Measurements from ENCODE around the gene WDR4.
"Not testable (repeated sequence)": the region's sequence is repeated elsewhere in the genome, so short reads cannot be mapped to it uniquely, and the experiment has no call there.

The WDR4 gene

DNA sequence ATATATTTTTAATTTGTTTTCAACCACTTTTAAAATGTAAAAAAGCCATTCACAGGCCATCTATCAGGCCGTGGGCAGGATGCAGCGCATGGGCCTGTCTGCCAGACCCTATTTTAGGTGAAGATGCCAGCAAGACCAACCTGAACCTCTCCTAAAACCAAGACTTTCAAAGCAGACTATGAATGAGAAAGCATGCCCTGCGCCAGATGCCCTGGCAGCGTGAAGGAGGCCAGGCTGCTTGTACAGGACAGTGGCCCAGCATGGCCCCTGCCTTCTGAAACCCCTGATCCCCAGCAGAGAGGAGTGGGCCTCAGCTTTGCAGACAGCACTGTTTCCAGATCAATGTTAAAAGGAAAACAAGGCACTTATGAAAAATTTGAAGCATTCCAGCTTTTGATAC is 31.6 kb downstream of the WDR4 start:
- DNase-seq (ENCODE audit: low read depth, low spot score), result no peak
- H3K9ac ChIP-seq (ENCODE audit: insufficient read length, low read depth), result no peak overlapping the region
- H3K4me3 ChIP-seq (ENCODE audit: insufficient read length, low read depth), result no peak overlapping the region
- H3K36me3 ChIP-seq (ENCODE audit: insufficient read depth, insufficient read length, low read length), result peaks cover 93% of the 10 kb centered on the region
- H3K27me3 ChIP-seq (ENCODE audit: insufficient read depth, insufficient read length), result no peaks in the 10 kb centered on the region
- peaks cover 6% of the 10 kb centered on the region for H3K4me1 ChIP-seq (ENCODE audit: insufficient read depth, insufficient read length)
- TF ChIP-seq ZNF274 (IDR thresholded peaks at IDR 0.05; ENCODE audit: low read depth, low read length) (no peak), YY1 (IDR thresholded peaks at IDR 0.05; ENCODE audit: insufficient read depth, insufficient read length) (no peak), SUZ12 (IDR thresholded peaks at IDR 0.05; ENCODE audit: extremely low read depth, insufficient read depth, insufficient read length) (no peak)
- H3K9me3 ChIP-seq (ENCODE audit: insufficient read depth, low read length), result no peaks in the 10 kb centered on the region

DNA sequence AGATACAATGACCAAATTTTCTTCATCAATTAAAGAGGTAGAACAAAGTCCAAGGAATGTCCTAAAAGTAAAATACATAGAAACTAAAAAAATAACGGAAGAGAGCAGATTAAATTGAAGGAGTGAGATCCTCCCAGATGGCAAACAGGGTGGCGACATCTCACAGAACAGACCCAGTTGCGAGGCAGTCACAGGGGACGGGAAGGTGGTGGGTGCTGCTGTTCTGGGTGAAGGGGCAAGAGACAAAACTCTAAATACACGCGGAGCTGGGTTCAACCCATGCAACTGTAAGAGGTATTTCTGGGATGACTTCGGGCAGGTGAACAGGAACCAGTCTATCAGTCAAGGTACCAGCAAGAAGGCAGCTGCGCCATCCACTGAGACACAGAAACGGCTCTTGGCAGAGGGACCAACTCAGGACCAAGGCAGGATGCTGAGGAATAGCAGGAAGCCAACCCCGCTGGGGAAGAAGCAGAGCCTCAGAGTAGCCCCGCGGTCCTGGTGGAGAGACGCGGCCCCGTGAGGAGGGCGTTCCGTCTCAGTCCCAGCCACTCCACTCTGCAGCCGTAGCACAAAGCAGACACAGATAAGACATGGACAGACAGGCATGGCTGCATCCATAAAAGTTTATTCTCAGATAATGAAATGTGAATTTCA is 32.2 kb downstream of the WDR4 start:
- DNase-seq (ENCODE audit: low read depth, low spot score), result no peak
- H3K9me3 ChIP-seq (ENCODE audit: insufficient read depth, low read length), result no peaks in the 10 kb centered on the region
- H3K27me3 ChIP-seq (ENCODE audit: insufficient read depth, insufficient read length), result no peaks in the 10 kb centered on the region
- TF ChIP-seq YY1 (IDR thresholded peaks at IDR 0.05; ENCODE audit: insufficient read depth, insufficient read length), result no peak
- no peak for TF ChIP-seq ZNF274 (IDR thresholded peaks at IDR 0.05; ENCODE audit: low read depth, low read length)
- TF ChIP-seq SUZ12 (IDR thresholded peaks at IDR 0.05; ENCODE audit: extremely low read depth, insufficient read depth, insufficient read length), result no peak
- H3K9ac ChIP-seq (ENCODE audit: insufficient read length, low read depth), result no peak overlapping the region
- H3K4me1 ChIP-seq (ENCODE audit: insufficient read depth, insufficient read length), result peaks cover 6% of the 10 kb centered on the region
- H3K4me3 ChIP-seq (ENCODE audit: insufficient read length, low read depth), result no peak overlapping the region
- H3K36me3 ChIP-seq (ENCODE audit: insufficient read depth, insufficient read length, low read length), result peaks cover 93% of the 10 kb centered on the region

DNA sequence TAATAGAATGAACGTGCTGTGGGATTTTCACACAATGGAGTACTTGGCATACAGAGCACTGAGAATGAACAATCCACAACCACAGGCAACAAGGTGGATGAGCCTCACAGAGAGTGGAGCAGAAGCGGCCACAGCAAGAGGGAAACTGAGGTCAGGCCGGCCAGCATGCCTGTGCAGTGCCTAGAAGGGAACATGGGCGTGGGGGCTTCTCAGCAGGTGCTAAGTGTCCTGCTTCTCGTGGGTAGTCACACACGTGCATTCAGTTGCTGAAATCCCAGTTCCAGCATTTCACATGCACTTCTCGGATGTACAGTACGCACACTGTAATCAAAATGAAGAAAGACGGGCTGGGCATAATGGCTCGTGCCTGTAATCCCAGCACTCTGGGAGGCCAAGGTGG is 33.1 kb downstream of the WDR4 start:
- no peak for TF ChIP-seq YY1 (IDR thresholded peaks at IDR 0.05; ENCODE audit: insufficient read depth, insufficient read length)
- no peak for TF ChIP-seq ZNF274 (IDR thresholded peaks at IDR 0.05; ENCODE audit: low read depth, low read length)
- TF ChIP-seq SUZ12 (IDR thresholded peaks at IDR 0.05; ENCODE audit: extremely low read depth, insufficient read depth, insufficient read length), result no peak
- DNase-seq (ENCODE audit: low read depth, low spot score), result no peak
- H3K4me1 ChIP-seq (ENCODE audit: insufficient read depth, insufficient read length), result peaks cover 6% of the 10 kb centered on the region
- no peaks in the 10 kb centered on the region for H3K9me3 ChIP-seq (ENCODE audit: insufficient read depth, low read length)
- no peak overlapping the region for H3K4me3 ChIP-seq (ENCODE audit: insufficient read length, low read depth)
- peaks cover 93% of the 10 kb centered on the region for H3K36me3 ChIP-seq (ENCODE audit: insufficient read depth, insufficient read length, low read length)
- H3K9ac ChIP-seq (ENCODE audit: insufficient read length, low read depth), result no peak overlapping the region
- no peaks in the 10 kb centered on the region for H3K27me3 ChIP-seq (ENCODE audit: insufficient read depth, insufficient read length)

GRCh38 chr21:42845296-42845965 is 33.9 kb downstream of the WDR4 start:
- Histone ChIP-seq H3K9ac (ENCODE audit: insufficient read length, low read depth) (no peak overlapping the region), H3K4me3 (ENCODE audit: insufficient read length, low read depth) (no peak overlapping the region), H3K27me3 (ENCODE audit: insufficient read depth, insufficient read length) (no peaks in the 10 kb centered on the region), H3K9me3 (ENCODE audit: insufficient read depth, low read length) (no peaks in the 10 kb centered on the region), H3K36me3 (ENCODE audit: insufficient read depth, insufficient read length, low read length) (peaks cover 93% of the 10 kb centered on the region), H3K4me1 (ENCODE audit: insufficient read depth, insufficient read length) (peaks cover 6% of the 10 kb centered on the region)
- TF ChIP-seq YY1 (IDR thresholded peaks at IDR 0.05; ENCODE audit: insufficient read depth, insufficient read length), result no peak
- no peak for TF ChIP-seq ZNF274 (IDR thresholded peaks at IDR 0.05; ENCODE audit: low read depth, low read length)
- no peak for TF ChIP-seq SUZ12 (IDR thresholded peaks at IDR 0.05; ENCODE audit: extremely low read depth, insufficient read depth, insufficient read length)
- DNase-seq (ENCODE audit: low read depth, low spot score), result no peak

GRCh38 chr21:42844411-42845113 is 34.8 kb downstream of the WDR4 start:
- no peak overlapping the region for H3K9ac ChIP-seq (ENCODE audit: insufficient read length, low read depth)
- TF ChIP-seq SUZ12 (IDR thresholded peaks at IDR 0.05; ENCODE audit: extremely low read depth, insufficient read depth, insufficient read length) (no peak), ZNF274 (IDR thresholded peaks at IDR 0.05; ENCODE audit: low read depth, low read length) (no peak), YY1 (IDR thresholded peaks at IDR 0.05; ENCODE audit: insufficient read depth, insufficient read length) (no peak)
- peaks cover 93% of the 10 kb centered on the region for H3K36me3 ChIP-seq (ENCODE audit: insufficient read depth, insufficient read length, low read length)
- H3K27me3 ChIP-seq (ENCODE audit: insufficient read depth, insufficient read length), result no peaks in the 10 kb centered on the region
- no peak overlapping the region for H3K4me3 ChIP-seq (ENCODE audit: insufficient read length, low read depth)
- no peak for DNase-seq (ENCODE audit: low read depth, low spot score)
- H3K9me3 ChIP-seq (ENCODE audit: insufficient read depth, low read length), result no peaks in the 10 kb centered on the region
- peaks cover 6% of the 10 kb centered on the region for H3K4me1 ChIP-seq (ENCODE audit: insufficient read depth, insufficient read length)

- H3K4me1 ChIP-seq (ENCODE audit: insufficient read depth, insufficient read length), result peaks cover 9% of the 10 kb centered on the region
- H3K36me3 ChIP-seq (ENCODE audit: insufficient read depth, insufficient read length, low read length), result peaks cover 96% of the 10 kb centered on the region
- H3K4me3 ChIP-seq (ENCODE audit: insufficient read length, low read depth), result no peak overlapping the region
- TF ChIP-seq ZNF274 (IDR thresholded peaks at IDR 0.05; ENCODE audit: low read depth, low read length) (no peak), SUZ12 (IDR thresholded peaks at IDR 0.05; ENCODE audit: extremely low read depth, insufficient read depth, insufficient read length) (no peak), YY1 (IDR thresholded peaks at IDR 0.05; ENCODE audit: insufficient read depth, insufficient read length) (no peak)
- H3K27me3 ChIP-seq (ENCODE audit: insufficient read depth, insufficient read length), result no peaks in the 10 kb centered on the region
- no peak overlapping the region for H3K9ac ChIP-seq (ENCODE audit: insufficient read length, low read depth)
- H3K9me3 ChIP-seq (ENCODE audit: insufficient read depth, low read length), result no peaks in the 10 kb centered on the region
- DNase-seq (ENCODE audit: low read depth, low spot score), result no peak
Observed at GRCh38 chr21:42843056-42843455, 36.3 kb downstream of the WDR4 start.

- not testable (repeated sequence) for H3K4me3 ChIP-seq (ENCODE audit: insufficient read length, low read depth); H3K27me3 ChIP-seq (ENCODE audit: insufficient read depth, insufficient read length); H3K9me3 ChIP-seq (ENCODE audit: insufficient read depth, low read length); H3K9ac ChIP-seq (ENCODE audit: insufficient read length, low read depth); DNase-seq (ENCODE audit: low read depth, low spot score); H3K4me1 ChIP-seq (ENCODE audit: insufficient read depth, insufficient read length)
- peaks cover 92% of the 10 kb centered on the region for H3K36me3 ChIP-seq (ENCODE audit: insufficient read depth, insufficient read length, low read length)
Observed at GRCh38 chr21:42841916-42842655, 37.3 kb downstream of the WDR4 start.
